SK-N-SH (cell line): Measurements from ENCODE around the gene CAMK4. TPM values are rescaled to one million over a fixed set of nuclear protein-coding genes. Genes with fewer than 3 reads are reported as not detected.

ENCODE experiments used
- CTCF ChIA-PET: fragments of 300-600, 350-600 bp; formaldehyde crosslinking; extraction: SDS; loops from one replicate; lab custom pipeline; 2021; lab: Yijun Ruan, JAX
- POLR2A ChIA-PET: fragments of 350-600 bp; sonication (Branson Sonifier 250); formaldehyde crosslinking; extraction: SDS; loops from one replicate; lab custom pipeline; 2020; ENCODE audit warnings: antibody characterized with exemption, inconsistent platforms; lab: Yijun Ruan, JAX
- DNase-seq: peaks from one replicate; pipeline ENCODE4 v3.0.0; 2012
- H2AFZ ChIP-seq: fragments of 200-600 bp; sonication (generic); 2 replicates; pipeline ENCODE4 v1.8.1; 2016; ENCODE audit warnings: antibody characterized with exemption, mild to moderate bottlenecking, low read depth
- H3F3A ChIP-seq: fragments of 200-600 bp; sonication (generic); replicated peaks from 2 replicates; pipeline ENCODE3; 2016; ENCODE audit warnings: antibody characterized with exemption, mild to moderate bottlenecking; ENCODE audit not compliant: insufficient read depth
- H3K27ac ChIP-seq, 2 experiments: fragments of 200-500 bp in 1 of 2; fragments of 200-600 bp in 1 of 2; sonication (Bioruptor generic) in 1 of 2; sonication (generic), shearing (Covaris generic) in 1 of 2; 2 replicates each; pipeline versions ENCODE4 v1.5.1 to v1.6.1; 2014 to 2016; ENCODE audit warnings: low read depth in 2 of 2, inconsistent platforms in 1 of 2, low read length in 1 of 2, mild to moderate bottlenecking in 1 of 2, mixed read lengths in 1 of 2
- H3K27me3 ChIP-seq: fragments of 200-600 bp; sonication (generic), shearing (Covaris generic); 2 replicates; pipeline ENCODE4 v1.6.1; 2016; ENCODE audit warnings: mixed run types; ENCODE audit not compliant: insufficient read depth
- H3K36me3 ChIP-seq, 2 experiments: fragments of 200-500 bp in 1 of 2; fragments of 200-600 bp in 1 of 2; sonication (Bioruptor generic) in 1 of 2; sonication (generic) in 1 of 2; replicated peaks in 1 of 2; 2 replicates each; pipeline versions ENCODE3 to v1.5.1; 2014 to 2016; ENCODE audit warnings: low read length in 1 of 2, mild to moderate bottlenecking in 1 of 2; ENCODE audit not compliant: insufficient read depth in 2 of 2, control insufficient read depth in 1 of 2
- H3K4me1 ChIP-seq, 2 experiments: fragments of 200-500 bp in 1 of 2; fragments of 200-600 bp in 1 of 2; sonication (Bioruptor generic) in 1 of 2; sonication (generic), shearing (Covaris generic) in 1 of 2; 2 replicates each; pipeline versions ENCODE4 v1.5.1 to v1.6.1; 2014 to 2016; ENCODE audit warnings: low read depth in 1 of 2, low read length in 1 of 2, mixed run types in 1 of 2; ENCODE audit not compliant: insufficient read depth in 2 of 2, control insufficient read depth in 1 of 2
- H3K4me2 ChIP-seq: fragments of 200-600 bp; sonication (generic), shearing (Covaris generic); 2 replicates; pipeline ENCODE4 v1.6.1; 2017; ENCODE audit warnings: mixed run types
- H3K4me3 ChIP-seq, 2 experiments: fragments of 200-500 bp in 1 of 2; fragments of 200-600 bp in 1 of 2; sonication (Bioruptor generic) in 1 of 2; sonication (generic), shearing (Covaris generic) in 1 of 2; 2 replicates each; pipeline versions ENCODE4 v1.5.1 to v1.8.1; 2014 to 2016; ENCODE audit warnings: low read depth in 2 of 2, inconsistent platforms in 1 of 2, low read length in 1 of 2, mild to moderate bottlenecking in 1 of 2, mixed read lengths in 1 of 2, moderate library complexity in 1 of 2
- H3K79me2 ChIP-seq: fragments of 200-600 bp; sonication (generic); 2 replicates; pipeline ENCODE4 v1.8.1; 2017; ENCODE audit warnings: mild to moderate bottlenecking; ENCODE audit not compliant: insufficient read depth
- H3K9ac ChIP-seq: fragments of 200-600 bp; sonication (generic); 2 replicates; pipeline ENCODE4 v1.6.1; 2017; ENCODE audit warnings: mixed run types
- H3K9me2 ChIP-seq: fragments of 200-600 bp; sonication (generic); 2 replicates; pipeline ENCODE4 v1.6.1; 2017; ENCODE audit warnings: mixed run types
- H3K9me3 ChIP-seq: fragments of 200-600 bp; sonication (generic); 2 replicates; pipeline ENCODE4 v1.6.1; 2017; ENCODE audit warnings: mixed run types, mild to moderate bottlenecking, moderate library complexity
- H4K20me1 ChIP-seq: fragments of 200-600 bp; sonication (generic); 2 replicates; pipeline ENCODE4 v1.6.1; 2017; ENCODE audit warnings: mild to moderate bottlenecking, mixed run types; ENCODE audit not compliant: insufficient read depth
- CHD2 ChIP-seq: fragments of 150-350 bp; IDR thresholded peaks from 2 replicates; pipeline ENCODE4 v1.6.1; 2018; ENCODE audit warnings: low read length; ENCODE audit not compliant: partially characterized antibody
- ELF1 ChIP-seq: IDR thresholded peaks from 2 replicates; pipeline ENCODE4 v1.4.0; 2012
- EP300 ChIP-seq, 2 experiments: IDR thresholded peaks; 2 replicates each; pipeline versions ENCODE4 v1.4.0 to v1.6.1; 2012; ENCODE audit warnings: borderline replicate concordance in 1 of 2, low read depth in 1 of 2, low read length in 1 of 2
- FOXJ3 ChIP-seq: sonication (generic); formaldehyde crosslinking; IDR thresholded peaks from 2 replicates; pipeline ENCODE4 v1.5.1; 2020; ENCODE audit warnings: mild to moderate bottlenecking, missing genetic modification reagents
- GABPA ChIP-seq: IDR thresholded peaks from 2 replicates; pipeline ENCODE4 v1.4.0; 2012; ENCODE audit warnings: low read depth, mild to moderate bottlenecking
- GATA2 ChIP-seq: sonication (generic); formaldehyde crosslinking; IDR thresholded peaks from 2 replicates; pipeline ENCODE4 v1.5.0; 2020; ENCODE audit warnings: mild to moderate bottlenecking, missing genetic modification reagents
- NFIC ChIP-seq: IDR thresholded peaks from 2 replicates; pipeline ENCODE4 v1.4.0; 2012; ENCODE audit warnings: borderline replicate concordance
- NRF1 ChIP-seq: IDR thresholded peaks from 2 replicates; pipeline ENCODE4 v1.6.1; 2012; ENCODE audit warnings: low read depth, mild to moderate bottlenecking, low read length
- POLR2AphosphoS5 ChIP-seq: IDR thresholded peaks from 2 replicates; pipeline ENCODE4 v1.6.1; 2012; ENCODE audit warnings: low read depth, low read length
- RAD21 ChIP-seq: IDR thresholded peaks from 2 replicates; pipeline ENCODE4 v1.6.1; 2012; ENCODE audit warnings: mild to moderate bottlenecking, low read length
- RCOR1 ChIP-seq: fragments of 150-350 bp; IDR thresholded peaks from 2 replicates; pipeline ENCODE4 v1.6.1; 2017; ENCODE audit warnings: antibody characterized with exemption, low read length
- SMC3 ChIP-seq: IDR thresholded peaks from 2 replicates; pipeline ENCODE4 v1.6.1; 2012; ENCODE audit warnings: low read depth, low read length, improper control_type of control experiment
- TCF12 ChIP-seq: IDR thresholded peaks from 2 replicates; pipeline ENCODE4 v1.4.0; 2012
- TEAD4 ChIP-seq: IDR thresholded peaks from 2 replicates; pipeline ENCODE4 v1.4.0; 2012; ENCODE audit warnings: mild to moderate bottlenecking, borderline replicate concordance; ENCODE audit not compliant: insufficient read depth
- YY1 ChIP-seq: IDR thresholded peaks from 2 replicates; pipeline ENCODE4 v1.4.0; 2012; ENCODE audit warnings: low read depth, mild to moderate bottlenecking
- WGBS: methylation state at CpG from one replicate; pipeline ENCODE4 v1.1.6; 2017; ENCODE audit warnings: low lambda C conversion rate; 5-methylcytosine and 5-hydroxymethylcytosine counted together
- polyA plus RNA-seq, 3 experiments: library from polyadenylated mRNA; depleted of rRNA; stranded (reverse); fragments of >200 nt; gene quantifications; 2 replicates each; pipeline ENCODE4 v1.2.3, GENCODE V29; 2012
- TF ChIP-seq, protein P1 (sequence below): fragments of 150-350 bp; IDR thresholded peaks from 2 replicates; pipeline ENCODE4 v1.6.1; 2016; ENCODE audit warnings: mild to moderate bottlenecking, low read depth, low read length
- TF ChIP-seq, protein P2 (sequence below): IDR thresholded peaks from 2 replicates; pipeline ENCODE4 v1.4.0; 2012; ENCODE audit warnings: low read depth, borderline replicate concordance
- TF ChIP-seq, protein P3 (sequence below): IDR thresholded peaks from 2 replicates; pipeline ENCODE4; 2012

Gene CAMK4
- polyA plus RNA-seq, 1 of the 3 experiments (the other 2 are of a cell fraction): 4.1 TPM

DNA sequence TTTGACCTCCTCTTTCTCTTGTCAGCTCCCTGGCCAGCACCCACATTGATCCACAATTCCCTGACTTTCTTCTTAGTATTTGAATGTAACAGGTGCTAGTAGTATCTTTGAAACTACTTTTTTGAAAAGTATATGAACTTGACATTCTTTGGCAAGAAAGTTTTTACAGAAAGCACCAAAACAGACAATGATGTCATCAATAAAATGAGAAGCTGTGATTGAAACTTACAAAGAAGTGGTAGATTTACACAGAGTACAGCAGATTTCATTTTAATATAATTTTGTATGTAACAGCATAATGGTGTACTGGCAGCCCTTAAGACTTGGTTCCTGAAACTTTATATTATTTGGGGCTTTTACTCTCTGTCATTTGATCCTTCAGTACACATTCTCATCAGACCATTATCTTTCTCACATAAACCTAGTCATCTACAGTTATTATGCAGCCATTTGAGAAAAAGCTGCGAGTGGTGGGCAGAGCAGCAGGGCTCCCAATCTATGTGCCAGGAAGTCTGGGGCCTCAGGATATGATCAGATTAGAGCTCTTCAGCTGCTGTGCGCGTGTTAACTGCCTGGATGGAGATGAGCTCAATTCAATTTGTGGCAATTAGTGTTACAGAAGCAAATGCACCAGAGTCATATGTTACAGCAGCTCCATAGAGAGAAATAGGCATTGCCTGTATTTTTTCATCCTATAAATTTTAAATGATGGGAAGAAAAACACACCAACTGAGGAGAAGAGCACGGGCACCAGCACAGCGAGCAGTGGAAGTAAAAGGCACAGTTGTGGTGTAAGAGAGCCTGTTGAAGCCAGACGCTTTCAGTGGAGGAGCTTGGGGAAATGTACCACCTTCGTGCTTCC lies 162.0 kb downstream of the CAMK4 start:
- no peaks in the 10 kb centered on the region for H3K36me3 ChIP-seq
- peak; percentile 45; the same call in 1 of the 2 replicates for TF ChIP-seq NFIC
- peak; percentile 73 for TF ChIP-seq TCF12
- peak; percentile 81 for TF ChIP-seq TEAD4
- no peak for TF ChIP-seq YY1
- TF ChIP-seq POLR2AphosphoS5: peak; percentile 55; the same call in 1 of the 2 replicates
- no peak for TF ChIP-seq GABPA
- peak; percentile 92 for TF ChIP-seq RCOR1
- peak; percentile 98 for TF ChIP-seq GATA2 (CRISPR knock-in tag)
- TF ChIP-seq, protein P1, sequence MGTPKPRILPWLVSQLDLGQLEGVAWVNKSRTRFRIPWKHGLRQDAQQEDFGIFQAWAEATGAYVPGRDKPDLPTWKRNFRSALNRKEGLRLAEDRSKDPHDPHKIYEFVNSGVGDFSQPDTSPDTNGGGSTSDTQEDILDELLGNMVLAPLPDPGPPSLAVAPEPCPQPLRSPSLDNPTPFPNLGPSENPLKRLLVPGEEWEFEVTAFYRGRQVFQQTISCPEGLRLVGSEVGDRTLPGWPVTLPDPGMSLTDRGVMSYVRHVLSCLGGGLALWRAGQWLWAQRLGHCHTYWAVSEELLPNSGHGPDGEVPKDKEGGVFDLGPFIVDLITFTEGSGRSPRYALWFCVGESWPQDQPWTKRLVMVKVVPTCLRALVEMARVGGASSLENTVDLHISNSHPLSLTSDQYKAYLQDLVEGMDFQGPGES: no peak
- peak in 1 of 2 experiments; percentile 99; a peak in 2 of 4 replicates for TF ChIP-seq EP300 (IDR thresholded peaks at IDR 0.05; ENCODE audit: borderline replicate concordance in 1 of 2, low read depth in 1 of 2, low read length in 1 of 2)
- TF ChIP-seq SMC3: peak; percentile 11; the same call in 1 of the 2 replicates
- TF ChIP-seq CHD2: peak; percentile 87
- TF ChIP-seq, protein P2, sequence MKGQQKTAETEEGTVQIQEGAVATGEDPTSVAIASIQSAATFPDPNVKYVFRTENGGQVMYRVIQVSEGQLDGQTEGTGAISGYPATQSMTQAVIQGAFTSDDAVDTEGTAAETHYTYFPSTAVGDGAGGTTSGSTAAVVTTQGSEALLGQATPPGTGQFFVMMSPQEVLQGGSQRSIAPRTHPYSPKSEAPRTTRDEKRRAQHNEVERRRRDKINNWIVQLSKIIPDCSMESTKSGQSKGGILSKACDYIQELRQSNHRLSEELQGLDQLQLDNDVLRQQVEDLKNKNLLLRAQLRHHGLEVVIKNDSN: 0 out of 2 replicates have a peak, but pooled peaks have one; percentile 22
- peak; percentile 99 for TF ChIP-seq FOXJ3 (CRISPR knock-in tag)
- peak; percentile 39 for TF ChIP-seq RAD21
- TF ChIP-seq ELF1: no peak
- TF ChIP-seq, protein P3, sequence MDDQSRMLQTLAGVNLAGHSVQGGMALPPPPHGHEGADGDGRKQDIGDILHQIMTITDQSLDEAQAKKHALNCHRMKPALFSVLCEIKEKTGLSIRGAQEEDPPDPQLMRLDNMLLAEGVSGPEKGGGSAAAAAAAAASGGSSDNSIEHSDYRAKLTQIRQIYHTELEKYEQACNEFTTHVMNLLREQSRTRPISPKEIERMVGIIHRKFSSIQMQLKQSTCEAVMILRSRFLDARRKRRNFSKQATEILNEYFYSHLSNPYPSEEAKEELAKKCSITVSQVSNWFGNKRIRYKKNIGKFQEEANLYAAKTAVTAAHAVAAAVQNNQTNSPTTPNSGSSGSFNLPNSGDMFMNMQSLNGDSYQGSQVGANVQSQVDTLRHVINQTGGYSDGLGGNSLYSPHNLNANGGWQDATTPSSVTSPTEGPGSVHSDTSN: peak; percentile 21; the same call in 1 of the 2 replicates
- no peak for TF ChIP-seq NRF1
- peak overlapping the region; percentile 26; the same call in 1 of the 2 replicates for H3K4me2 ChIP-seq
- H3K9me3 ChIP-seq: no peaks in the 10 kb centered on the region
- peaks cover 18 to 49% of the 10 kb centered on the region in 2 experiments; a peak in 3 of 4 replicates for H3K4me1 ChIP-seq
- 24% methylated on average over 7 of the region's 7 CpGs for WGBS
- POLR2A ChIA-PET: interaction anchor here (0.6 to 2.1 kb wide), 12 partner anchors 16 to 372 kb away, joined by 3 to 22 read pairs (median 5); partner anchors contain the start of genes CAMK4 and STARD4
- H3K27ac ChIP-seq: peak overlapping the region; percentile 40 to 100
- peak overlapping the region; percentile 67 for H2AFZ ChIP-seq
- no peak overlapping the region for H3K4me3 ChIP-seq
- CTCF ChIA-PET: interaction anchor here (0.6 to 3.4 kb wide), 22 partner anchors 11 to 371 kb away, joined by 3 to 25 read pairs (median 4); partner anchors contain the start of gene NREP
- no peaks in the 10 kb centered on the region for H3K79me2 ChIP-seq
- no peak overlapping the region for H3K9ac ChIP-seq
- no peaks in the 10 kb centered on the region for H3K9me2 ChIP-seq
- H3K27me3 ChIP-seq: no peaks in the 10 kb centered on the region
- no peaks in the 10 kb centered on the region for H4K20me1 ChIP-seq
- peak; percentile 60 for DNase-seq
- no peaks in the 10 kb centered on the region for H3F3A ChIP-seq
